ENCODE data around the gene LINC01488. TPM values are rescaled to one million over a fixed set of nuclear protein-coding genes. Genes with fewer than 3 reads are reported as not detected.

Gene LINC01488
- total and polyA plus RNA-seq, 2 donors (not counting 1 experiment from before 2014, with no cell fraction given) = not detected

DNA sequence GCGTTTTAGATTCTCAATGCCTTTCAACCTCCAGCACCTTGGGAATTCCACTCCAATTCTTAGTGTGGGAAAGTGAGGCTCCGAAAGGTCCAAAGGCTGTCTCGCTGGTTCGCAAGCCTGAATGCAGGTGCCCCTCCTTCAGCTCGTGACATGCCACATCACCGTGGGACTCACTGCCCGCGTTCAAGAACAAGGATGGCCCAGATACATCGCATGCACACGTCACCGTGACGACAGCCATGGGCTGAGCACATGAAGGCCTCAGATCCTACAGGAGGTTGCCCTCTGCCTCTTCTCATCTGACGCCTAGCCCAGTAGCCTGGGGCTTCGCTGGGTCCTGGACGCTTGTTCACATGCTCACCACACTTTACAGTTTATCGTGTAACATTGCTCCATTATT is 4.4 kb upstream of the LINC01488 start:
- H3K4me1 Mint-ChIP-seq = no peaks in the 10 kb centered on the region
- CTCF ChIA-PET = no interaction called here
- intact Hi-C loops (cut with micrococcal nuclease) = no loop called here
- H3K4me2 ChIP-seq (replicated peaks; ENCODE audit: low read depth, low read length, poor library complexity, severe bottlenecking) = no peak overlapping the region
- no peak overlapping the region for H3K27ac Mint-ChIP-seq
- H3K27me3 Mint-ChIP-seq = peaks cover 2% of the 10 kb centered on the region
- DNase-seq (no peak), ATAC-seq (ENCODE audit: low read depth) (no peak)
- TF ChIP-seq, protein P1, sequence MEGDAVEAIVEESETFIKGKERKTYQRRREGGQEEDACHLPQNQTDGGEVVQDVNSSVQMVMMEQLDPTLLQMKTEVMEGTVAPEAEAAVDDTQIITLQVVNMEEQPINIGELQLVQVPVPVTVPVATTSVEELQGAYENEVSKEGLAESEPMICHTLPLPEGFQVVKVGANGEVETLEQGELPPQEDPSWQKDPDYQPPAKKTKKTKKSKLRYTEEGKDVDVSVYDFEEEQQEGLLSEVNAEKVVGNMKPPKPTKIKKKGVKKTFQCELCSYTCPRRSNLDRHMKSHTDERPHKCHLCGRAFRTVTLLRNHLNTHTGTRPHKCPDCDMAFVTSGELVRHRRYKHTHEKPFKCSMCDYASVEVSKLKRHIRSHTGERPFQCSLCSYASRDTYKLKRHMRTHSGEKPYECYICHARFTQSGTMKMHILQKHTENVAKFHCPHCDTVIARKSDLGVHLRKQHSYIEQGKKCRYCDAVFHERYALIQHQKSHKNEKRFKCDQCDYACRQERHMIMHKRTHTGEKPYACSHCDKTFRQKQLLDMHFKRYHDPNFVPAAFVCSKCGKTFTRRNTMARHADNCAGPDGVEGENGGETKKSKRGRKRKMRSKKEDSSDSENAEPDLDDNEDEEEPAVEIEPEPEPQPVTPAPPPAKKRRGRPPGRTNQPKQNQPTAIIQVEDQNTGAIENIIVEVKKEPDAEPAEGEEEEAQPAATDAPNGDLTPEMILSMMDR (IDR thresholded peaks at IDR 0.05) = no peak
- H3K4me3 Mint-ChIP-seq = no peak overlapping the region
- H3K36me3 ChIP-seq (replicated peaks in 1 of 2; ENCODE audit: control extremely low read depth in 1 of 2, control insufficient read depth in 1 of 2, extremely low read depth in 1 of 2, insufficient read depth in 2 of 2, low read length in 1 of 2) = no peaks in the 10 kb centered on the region
- POLR2A ChIA-PET = no interaction called here
- H3K4me1 ChIP-seq (ENCODE audit: control insufficient read depth in 2 of 2, insufficient read depth in 2 of 2, low read length in 2 of 2) = no peaks in the 10 kb centered on the region
- H3K9me3 ChIP-seq (ENCODE audit: control extremely low read depth in 1 of 3, control insufficient read depth in 2 of 3, insufficient read depth in 1 of 3, low read length in 2 of 3) = peaks cover 0 to 18% (median 0%) of the 10 kb centered on the region in 3 donors
- WGBS (ENCODE audit: insufficient coverage) = 96% methylated on average over 15 of the region's 16 CpGs
- H3K9ac ChIP-seq (ENCODE audit: low read length) = no peak overlapping the region
- H3K9me3 Mint-ChIP-seq (ENCODE audit: insufficient read depth) = no peaks in the 10 kb centered on the region
- no peaks in the 10 kb centered on the region for H3K79me2 ChIP-seq (ENCODE audit: control insufficient read depth, insufficient read depth, low read length)
- no peaks in the 10 kb centered on the region for H4K20me1 ChIP-seq (ENCODE audit: control insufficient read depth, insufficient read depth, low read length, poor library complexity, severe bottlenecking)
- H3K27me3 ChIP-seq (replicated peaks in 1 of 4; ENCODE audit: control extremely low read depth in 1 of 4, control insufficient read depth in 3 of 4, insufficient read depth in 4 of 4, low read length in 3 of 4) = no peaks in the 10 kb centered on the region
- H3K27ac ChIP-seq (ENCODE audit: low read length in 2 of 2) = no peak overlapping the region
- H3K4me3 ChIP-seq (ENCODE audit: control extremely low read depth in 1 of 5, extremely low read depth in 1 of 5, insufficient read depth in 1 of 5, low read depth in 2 of 5, low read length in 4 of 5) = no peak overlapping the region
- no peak overlapping the region for H2AFZ ChIP-seq (ENCODE audit: insufficient read depth, low read depth, low read length, poor library complexity, severe bottlenecking)

DNA sequence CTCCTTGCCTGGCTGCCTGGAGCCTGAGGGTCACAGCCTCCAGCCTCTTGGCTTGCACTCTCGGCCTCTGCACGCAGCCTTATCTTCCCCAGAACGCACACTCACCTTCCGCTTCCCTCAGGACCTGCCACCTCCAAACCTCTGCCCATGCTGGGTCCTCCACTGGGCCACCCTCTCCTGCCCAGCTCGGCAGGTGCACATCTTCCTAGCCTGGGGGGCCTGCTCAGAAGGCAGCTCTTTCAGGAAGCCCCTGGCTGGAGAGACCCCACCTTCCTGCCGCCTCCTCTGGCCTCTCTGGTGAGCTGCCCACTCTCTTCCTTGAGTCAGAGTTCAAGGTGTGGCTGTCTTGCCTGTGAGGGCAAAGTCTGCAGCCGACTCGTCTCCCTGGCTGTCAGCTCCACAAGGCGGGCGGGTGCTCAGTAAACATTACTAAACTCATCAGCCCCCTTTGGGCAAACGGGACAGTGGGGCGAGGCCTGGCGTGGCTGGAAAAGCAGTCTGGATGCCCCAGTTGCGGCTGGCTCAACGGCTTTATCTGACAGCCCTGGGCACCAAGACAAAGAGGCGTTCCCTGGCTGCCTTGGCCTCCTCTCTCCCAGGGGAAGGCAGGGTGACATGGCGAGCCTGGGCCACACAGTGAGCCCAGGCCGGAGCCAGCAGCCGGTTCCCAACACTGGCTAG is 1.7 kb upstream of the LINC01488 start:
- no peak overlapping the region for H3K4me3 ChIP-seq (ENCODE audit: control extremely low read depth in 1 of 5, extremely low read depth in 1 of 5, insufficient read depth in 1 of 5, low read depth in 2 of 5, low read length in 4 of 5)
- H3K79me2 ChIP-seq (ENCODE audit: control insufficient read depth, insufficient read depth, low read length) = no peaks in the 10 kb centered on the region
- no peak overlapping the region for H3K9ac ChIP-seq (ENCODE audit: low read length)
- H4K20me1 ChIP-seq (ENCODE audit: control insufficient read depth, insufficient read depth, low read length, poor library complexity, severe bottlenecking) = no peaks in the 10 kb centered on the region
- CTCF ChIA-PET = no interaction called here
- intact Hi-C loops (cut with micrococcal nuclease) = no loop called here
- Mint-ChIP-seq H3K4me3 (no peak overlapping the region), H3K27me3 (no peaks in the 10 kb centered on the region), H3K4me1 (no peaks in the 10 kb centered on the region), H3K27ac (no peak overlapping the region), H3K9me3 (ENCODE audit: insufficient read depth) (no peaks in the 10 kb centered on the region)
- H3K36me3 ChIP-seq (replicated peaks in 1 of 2; ENCODE audit: control extremely low read depth in 1 of 2, control insufficient read depth in 1 of 2, extremely low read depth in 1 of 2, insufficient read depth in 2 of 2, low read length in 1 of 2) = no peaks in the 10 kb centered on the region
- POLR2A ChIA-PET = no interaction called here
- H3K27me3 ChIP-seq (replicated peaks in 1 of 4; ENCODE audit: control extremely low read depth in 1 of 4, control insufficient read depth in 3 of 4, insufficient read depth in 4 of 4, low read length in 3 of 4) = peaks cover 0 to 2% (median 0%) of the 10 kb centered on the region in 4 experiments
- DNase-seq (no peak), ATAC-seq (ENCODE audit: low read depth) (no peak)
- no peak overlapping the region for H2AFZ ChIP-seq (ENCODE audit: insufficient read depth, low read depth, low read length, poor library complexity, severe bottlenecking)
- H3K9me3 ChIP-seq (ENCODE audit: control extremely low read depth in 1 of 3, control insufficient read depth in 2 of 3, insufficient read depth in 1 of 3, low read length in 2 of 3) = peaks cover 0 to 8% (median 0%) of the 10 kb centered on the region in 3 donors
- H3K4me1 ChIP-seq (ENCODE audit: control insufficient read depth in 2 of 2, insufficient read depth in 2 of 2, low read length in 2 of 2) = no peaks in the 10 kb centered on the region
- no peak overlapping the region for H3K27ac ChIP-seq (ENCODE audit: low read length in 2 of 2)
- TF ChIP-seq, protein P1 (IDR thresholded peaks at IDR 0.05) = no peak
- no peak for TF ChIP-seq EZH2 (IDR thresholded peaks at IDR 0.05; ENCODE audit: borderline replicate concordance, insufficient read depth, low read depth, low read length, poor library complexity, severe bottlenecking)
- no peak overlapping the region for H3K4me2 ChIP-seq (replicated peaks; ENCODE audit: low read depth, low read length, poor library complexity, severe bottlenecking)
- 94% methylated on average over 19 of the region's 19 CpGs for WGBS (ENCODE audit: insufficient coverage)

All from B cell (primary cell).